A549 (cell line): ENCODE measurements around the gene CUX1. TPM values are rescaled to one million over a fixed set of nuclear protein-coding genes. Genes with fewer than 3 reads are reported as not detected.

Experiments
- ATAC-seq, 2 experiments: fragments of 200-7000 bp in 1 of 2; fragments of >200 bp in 1 of 2; cut with Nextera tagmentation in 1 of 2; cut with Tn5 transposase in 1 of 2; 3 replicates each; pipeline versions ENCODE4 v1.8.0 to v1.9.1; 2018 to 2020; ENCODE audit warnings: mild to moderate bottlenecking in 1 of 2, moderate library complexity in 1 of 2
- CTCF ChIA-PET: fragments of 300-600 bp; sonication (Branson Sonifier 250); formaldehyde crosslinking; extraction: SDS; loops from one replicate; lab custom pipeline; 2021; ENCODE audit warnings: antibody characterized with exemption, inconsistent platforms; lab: Yijun Ruan, JAX
- POLR2A ChIA-PET: fragments of 350-600 bp; formaldehyde crosslinking; extraction: SDS; loops from one replicate; lab custom pipeline; 2021; ENCODE audit warnings: antibody characterized with exemption, inconsistent platforms; lab: Yijun Ruan, JAX
- DNase-seq, 2 experiments: peaks; one replicate each; pipeline versions ENCODE4 v3.0.0 to v3.0.0-alpha.2; 2011 to 2016; ENCODE audit warnings: low read depth in 1 of 2, low spot score in 1 of 2
- FAIRE-seq: peaks from 2 replicates; lab custom pipeline; 2011; peaks lifted over from hg19 to GRCh38; lab: Jason Lieb, UNC
- H3K27ac ChIP-seq, 2 experiments: fragments of >200 bp; sonication (Bioruptor Twin); formaldehyde crosslinking; 3 replicates each; pipeline ENCODE4 v1.5.1; 2016 to 2017
- H3K4me1 ChIP-seq: fragments of >200 bp; sonication (Bioruptor Twin); formaldehyde crosslinking; 3 replicates; pipeline ENCODE4 v1.6.1; 2016
- H3K4me2 ChIP-seq: fragments of >200 bp; sonication (Bioruptor Twin); formaldehyde crosslinking; 3 replicates; pipeline ENCODE4 v1.6.1; 2016
- H3K4me3 ChIP-seq: fragments of >200 bp; sonication (Bioruptor Twin); formaldehyde crosslinking; 3 replicates; pipeline ENCODE4 v1.5.1; 2016
- H3K9me3 ChIP-seq: fragments of >200 bp; sonication (Bioruptor Twin); formaldehyde crosslinking; 3 replicates; pipeline ENCODE4 v1.6.1; 2016
- CTCF ChIP-seq: fragments of >200 bp; sonication (Bioruptor Twin); formaldehyde crosslinking; IDR thresholded peaks from 3 replicates; pipeline ENCODE4 v1.5.1; 2016
- EHF ChIP-seq: fragments of 250-450 bp; sonication (Bioruptor Pico); IDR thresholded peaks from 2 replicates; pipeline ENCODE4 v1.5.0; 2020; ENCODE audit warnings: mild to moderate bottlenecking
- ESRRA ChIP-seq: fragments of 150-350 bp; IDR thresholded peaks from 2 replicates; pipeline ENCODE4 v1.6.1; 2014; ENCODE audit warnings: mild to moderate bottlenecking, low read length, borderline replicate concordance
- FOSL2 ChIP-seq, 2 experiments: fragments of 450-650 bp in 1 of 2; fragments of >200 bp in 1 of 2; sonication (Bioruptor Twin) in 1 of 2; formaldehyde crosslinking; IDR thresholded peaks; 2 replicates each; pipeline versions ENCODE4 v1.5.0 to v1.6.1; 2016 to 2020; ENCODE audit warnings: mild to moderate bottlenecking in 1 of 2, moderate library complexity in 1 of 2
- FOXS1 ChIP-seq: fragments of 250-450 bp; sonication (Bioruptor Pico); IDR thresholded peaks from 2 replicates; pipeline ENCODE4 v1.5.0; 2020; ENCODE audit warnings: mild to moderate bottlenecking, moderate library complexity
- GATA3 ChIP-seq: IDR thresholded peaks from 2 replicates; pipeline ENCODE4 v1.6.1; 2012; ENCODE audit warnings: borderline replicate concordance
- HES2 ChIP-seq: fragments of >200 bp; sonication (Bioruptor Twin); formaldehyde crosslinking; IDR thresholded peaks from 2 replicates; pipeline ENCODE4 v1.6.1; 2016
- HMGXB4 ChIP-seq: fragments of 250-450 bp; sonication (Bioruptor Pico); IDR thresholded peaks from 2 replicates; pipeline ENCODE4 v1.5.0; 2021; ENCODE audit warnings: mild to moderate bottlenecking, moderate library complexity, borderline replicate concordance
- JUN ChIP-seq, 2 experiments: fragments of >200 bp; sonication (Bioruptor Twin); formaldehyde crosslinking; IDR thresholded peaks; 2 replicates in 1 of 2; 3 replicates in 1 of 2; pipeline ENCODE4 v1.6.1; 2016 to 2017
- KDM1A ChIP-seq: fragments of 200-600 bp; sonication (generic); IDR thresholded peaks from 2 replicates; pipeline ENCODE4 v1.6.1; 2016; ENCODE audit warnings: low read depth, mild to moderate bottlenecking
- KDM5A ChIP-seq: fragments of 200-600 bp; sonication (generic); IDR thresholded peaks from 2 replicates; pipeline ENCODE4 v1.6.1; 2016; ENCODE audit warnings: antibody characterized with exemption, mild to moderate bottlenecking
- MAFK ChIP-seq: fragments of 450-650 bp; IDR thresholded peaks from 2 replicates; pipeline ENCODE4 v1.6.1; 2014; ENCODE audit not compliant: partially characterized antibody
- MAZ ChIP-seq: fragments of 150-350 bp; IDR thresholded peaks from 2 replicates; pipeline ENCODE4 v1.6.1; 2014; ENCODE audit warnings: antibody characterized with exemption, low read depth, low read length, borderline replicate concordance
- NFE2L2 ChIP-seq: fragments of 150-350 bp; conservative IDR thresholded peaks from 2 replicates; pipeline ENCODE4 v1.6.1; 2014; ENCODE audit warnings: low read length
- NPAS2 ChIP-seq: fragments of 250-450 bp; sonication (Bioruptor Pico); IDR thresholded peaks from 2 replicates; pipeline ENCODE4 v1.8.0; 2022; ENCODE audit warnings: mild to moderate bottlenecking, moderate library complexity, borderline replicate concordance
- NR3C1 ChIP-seq: fragments of >200 bp; sonication (Bioruptor Twin); formaldehyde crosslinking; IDR thresholded peaks from 3 replicates; pipeline ENCODE4 v1.6.1; 2017
- PBX3 ChIP-seq: IDR thresholded peaks from 2 replicates; pipeline ENCODE4 v1.6.1; 2012
- SMC3 ChIP-seq: fragments of >200 bp; sonication (Bioruptor Twin); formaldehyde crosslinking; IDR thresholded peaks from 3 replicates; pipeline ENCODE4 v1.6.1; 2018; ENCODE audit warnings: inconsistent platforms
- TP53 ChIP-seq: fragments of 250-450 bp; sonication (Bioruptor Pico); IDR thresholded peaks from 2 replicates; pipeline ENCODE4 v1.5.0; 2021; ENCODE audit warnings: mild to moderate bottlenecking, moderate library complexity
- ZFP36 ChIP-seq: fragments of 450-650 bp; IDR thresholded peaks from 2 replicates; pipeline ENCODE4 v1.6.1; 2014; ENCODE audit warnings: borderline replicate concordance; ENCODE audit not compliant: partially characterized antibody
- WGBS: methylation state at CpG from one replicate; pipeline ENCODE4 v1.1.6; 2017; ENCODE audit errors: missing lambda C conversion rate; 5-methylcytosine and 5-hydroxymethylcytosine counted together
- polyA plus RNA-seq, 4 experiments: library from polyadenylated mRNA; depleted of rRNA in 3 of 4; stranded (reverse); fragments of >200 nt; fragmentation: RNase III in 1 of 4; extraction: RNeasy Plus Mini Kit Qiagen cat#74134 plus additional on column Dnase treatment in 1 of 4; gene quantifications; 2 replicates in 3 of 4; 3 replicates in 1 of 4; pipeline ENCODE4 v1.2.3, GENCODE V29; 2011 to 2017

Gene CUX1
- polyA plus RNA-seq, 2 of the 4 experiments (the other 2 are of a cell fraction), result 32.7 to 33.4 TPM

- FAIRE-seq, result no peak
- peaks cover 5% of the 10 kb centered on the region; the same call in 1 of the 3 replicates for H3K9me3 ChIP-seq
- ChIA-PET POLR2A (no interaction called here), CTCF (interaction anchor here (1.1 kb wide), 1 partner anchor 121 kb away, joined by 3 read pairs; no protein-coding TSS in a partner anchor)
- ATAC-seq, result no peak; a peak in 3 of 6 replicates
- no peak for DNase-seq
- peak; percentile 11 for TF ChIP-seq MAFK
- no peak for TF ChIP-seq FOSL2 (IDR thresholded peaks at IDR 0.05)
- TF ChIP-seq FOSL2 (CRISPR knock-in tag; IDR thresholded peaks at IDR 0.05), result no peak
- TF ChIP-seq NFE2L2, result no peak
- H3K4me1 ChIP-seq, result peaks cover 50% of the 10 kb centered on the region
- H3K27ac ChIP-seq, result peak overlapping the region; percentile 38 to 73; a peak in 5 of 6 replicates
- H3K4me2 ChIP-seq, result peak overlapping the region; percentile 13; the same call in 1 of the 3 replicates
- H3K4me3 ChIP-seq, result no peak overlapping the region
- WGBS, result 74% methylated on average over 16 of the region's 19 CpGs
Measured at GRCh38 chr7:101936611-101937231, 119.3 kb downstream of the CUX1 start.

GRCh38 chr7:101937717-101938514, 120.5 kb downstream of the CUX1 start:
- no peak overlapping the region for H3K4me3 ChIP-seq
- no peak for TF ChIP-seq NPAS2 (CRISPR knock-in tag)
- no peak for TF ChIP-seq NFE2L2
- no peak for TF ChIP-seq MAZ
- no peak for TF ChIP-seq PBX3
- no peak for FAIRE-seq
- POLR2A ChIA-PET, result no interaction called here
- H3K27ac ChIP-seq, result peak overlapping the region; percentile 17 to 73; a peak in 4 of 6 replicates
- ATAC-seq, result no peak
- no peak for DNase-seq
- H3K9me3 ChIP-seq, result peaks cover 5% of the 10 kb centered on the region; the same call in 1 of the 3 replicates
- peaks cover 59% of the 10 kb centered on the region for H3K4me1 ChIP-seq
- WGBS, result 90% methylated on average over 11 of the region's 11 CpGs
- CTCF ChIA-PET, result interaction anchor here (1.2 kb wide), 1 partner anchor 298 kb away, joined by 6 read pairs; no protein-coding TSS in a partner anchor
- H3K4me2 ChIP-seq, result no peak overlapping the region

- H3K4me3 ChIP-seq, result no peak overlapping the region
- peak overlapping the region in 1 of 2 experiments; percentile 21; a peak in 3 of 6 replicates for H3K27ac ChIP-seq
- H3K4me2 ChIP-seq, result no peak overlapping the region
- H3K9me3 ChIP-seq, result peaks cover 5% of the 10 kb centered on the region; the same call in 1 of the 3 replicates
- ATAC-seq (no peak), DNase-seq (peak in 1 of 2 experiments; percentile 37), FAIRE-seq (no peak)
- no peak for TF ChIP-seq GATA3
- TF ChIP-seq KDM1A, result 0 out of 2 replicates have a peak, but pooled peaks have one; percentile 43
- TF ChIP-seq SMC3, result no peak
- TF ChIP-seq NR3C1, result no peak
- ChIA-PET CTCF (no interaction called here), POLR2A (no interaction called here)
- 92% methylated on average over 8 of the region's 8 CpGs for WGBS
- H3K4me1 ChIP-seq, result peaks cover 62% of the 10 kb centered on the region
Measured at GRCh38 chr7:101939136-101939695, 121.8 kb downstream of the CUX1 start.

GRCh38 chr7:101940151-101940550, 122.7 kb downstream of the CUX1 start:
- Histone ChIP-seq H3K4me1 (peaks cover 65% of the 10 kb centered on the region), H3K9me3 (peaks cover 5% of the 10 kb centered on the region; the same call in 1 of the 3 replicates), H3K4me3 (no peak overlapping the region), H3K4me2 (no peak overlapping the region; the same call in 2 of the 3 replicates), H3K27ac (peak overlapping the region; percentile 94 to 96; a peak in 4 of 6 replicates)
- no peak for DNase-seq
- no peak for FAIRE-seq
- ChIA-PET POLR2A (no interaction called here), CTCF (interaction anchor here (0.7 to 1.5 kb wide), 5 partner anchors 9 to 308 kb away, joined by 3 to 4 read pairs (median 3); no protein-coding TSS in a partner anchor)
- no peak for ATAC-seq
- 93% methylated on average over 10 of the region's 10 CpGs for WGBS
- TF ChIP-seq FOXS1 (CRISPR knock-in tag) (no peak), NR3C1 (no peak), ESRRA (no peak), TP53 (CRISPR knock-in tag) (no peak), JUN (IDR thresholded peaks at IDR 0.05) (no peak), CTCF (no peak), HES2 (no peak), SMC3 (no peak), MAZ (no peak), KDM5A (no peak), EHF (CRISPR knock-in tag) (no peak), HMGXB4 (CRISPR knock-in tag) (no peak), ZFP36 (no peak)
